Activated CD4-positive, alpha-beta T cell treated with anti-CD3 and anti-CD28 coated beads for 1 hour (primary cell): ENCODE measurements around the gene MID1.

Experiments used
- DNase-seq: peaks from one replicate; pipeline ENCODE4 v3.0.0-alpha.2; 2020

The MID1 gene, protein sequence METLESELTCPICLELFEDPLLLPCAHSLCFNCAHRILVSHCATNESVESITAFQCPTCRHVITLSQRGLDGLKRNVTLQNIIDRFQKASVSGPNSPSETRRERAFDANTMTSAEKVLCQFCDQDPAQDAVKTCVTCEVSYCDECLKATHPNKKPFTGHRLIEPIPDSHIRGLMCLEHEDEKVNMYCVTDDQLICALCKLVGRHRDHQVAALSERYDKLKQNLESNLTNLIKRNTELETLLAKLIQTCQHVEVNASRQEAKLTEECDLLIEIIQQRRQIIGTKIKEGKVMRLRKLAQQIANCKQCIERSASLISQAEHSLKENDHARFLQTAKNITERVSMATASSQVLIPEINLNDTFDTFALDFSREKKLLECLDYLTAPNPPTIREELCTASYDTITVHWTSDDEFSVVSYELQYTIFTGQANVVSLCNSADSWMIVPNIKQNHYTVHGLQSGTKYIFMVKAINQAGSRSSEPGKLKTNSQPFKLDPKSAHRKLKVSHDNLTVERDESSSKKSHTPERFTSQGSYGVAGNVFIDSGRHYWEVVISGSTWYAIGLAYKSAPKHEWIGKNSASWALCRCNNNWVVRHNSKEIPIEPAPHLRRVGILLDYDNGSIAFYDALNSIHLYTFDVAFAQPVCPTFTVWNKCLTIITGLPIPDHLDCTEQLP

DNA sequence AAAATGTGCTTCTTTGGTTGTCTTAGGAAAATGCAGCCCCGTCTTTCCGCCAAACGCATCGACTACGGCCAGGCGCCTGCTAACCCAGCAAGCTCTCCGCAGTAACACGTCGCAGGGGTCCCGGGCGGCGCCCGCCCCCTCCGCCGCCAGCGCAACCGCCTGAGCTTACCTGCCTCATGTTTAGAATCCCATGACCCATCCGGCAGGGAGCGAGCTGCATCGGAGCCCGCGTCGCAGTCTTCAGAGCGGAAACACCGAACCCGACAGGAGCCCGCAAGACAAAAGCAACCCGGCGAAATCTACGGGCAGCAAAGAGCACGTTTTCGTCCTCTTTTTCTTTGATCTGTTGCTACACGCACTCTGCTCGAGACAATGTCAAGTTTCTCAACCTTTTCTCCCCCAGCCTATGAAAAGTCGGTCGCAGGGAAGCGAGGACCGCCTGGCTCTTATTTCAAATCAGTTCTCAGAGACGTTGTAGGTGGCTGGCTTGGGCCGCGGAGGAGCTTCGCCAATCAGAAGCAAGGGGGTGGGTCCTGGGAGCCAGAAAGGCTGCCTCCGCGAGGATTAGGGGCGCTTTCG lies at the start of gene MID1:
Gene MID1, minus strand, starts transcription at position 465 of the 579 bp plus-strand sequence. CDS start 53,038 bp downstream, outside the sequence.
- no peak for DNase-seq

DNA sequence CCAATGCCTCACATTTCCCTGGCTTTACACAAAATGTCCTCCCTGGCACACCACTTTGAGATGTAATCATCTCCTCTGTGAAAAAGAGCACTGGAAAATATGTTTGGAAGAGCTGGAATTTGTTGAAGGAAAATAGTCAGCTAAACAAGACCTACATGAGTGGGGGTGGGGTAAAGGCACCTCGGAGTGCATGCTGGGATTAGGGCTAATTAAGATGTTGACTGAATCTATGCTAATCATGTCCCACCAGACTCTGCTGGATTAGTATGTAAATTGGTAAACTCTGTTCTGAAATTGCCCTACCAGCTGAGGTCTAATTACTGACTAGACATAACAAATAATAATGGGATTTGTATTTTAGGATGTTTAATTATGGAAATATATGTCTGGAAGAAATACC lies 46.8 kb upstream of the MID1 start:
- no peak for DNase-seq

DNA sequence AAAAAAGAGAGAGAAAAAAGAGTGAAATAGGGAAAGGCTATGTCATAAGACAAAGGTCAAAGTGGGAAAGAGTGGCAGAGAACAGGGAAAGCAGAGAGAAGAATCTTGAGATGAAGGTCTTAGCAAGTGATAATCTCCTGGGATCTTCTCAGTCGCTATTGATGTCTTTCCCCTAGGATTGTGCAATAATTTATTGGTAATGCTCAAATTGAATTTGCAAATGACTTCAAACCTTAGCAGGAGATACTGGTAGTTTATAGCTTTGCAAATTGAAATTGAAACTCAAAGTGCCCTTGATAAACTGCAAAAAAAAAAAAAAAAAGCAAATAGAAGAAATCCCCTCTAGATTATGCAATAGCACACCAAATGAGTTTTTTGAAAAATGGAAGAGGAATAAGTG lies 45.7 kb upstream of the MID1 start:
- DNase-seq = no peak

DNA sequence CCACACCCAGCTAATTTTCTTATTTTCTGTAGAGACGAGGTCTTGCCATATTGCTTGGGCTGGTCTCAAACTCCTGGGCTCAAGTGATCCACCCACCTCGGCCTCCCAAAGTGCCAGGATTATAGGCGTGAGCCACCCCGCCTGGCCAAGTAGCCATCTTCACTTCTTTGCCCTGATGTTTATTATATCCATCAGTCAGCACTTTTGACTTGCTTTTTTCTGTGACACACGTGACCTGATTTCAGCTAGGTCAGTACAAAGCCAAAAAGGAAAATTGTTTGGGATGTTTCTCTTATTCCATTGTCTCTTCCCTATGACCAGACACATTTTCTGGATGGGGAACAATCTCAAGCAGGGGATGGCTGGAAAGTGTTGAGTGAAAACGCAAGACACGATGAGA lies 45.3 kb upstream of the MID1 start:
- no peak for DNase-seq

DNA sequence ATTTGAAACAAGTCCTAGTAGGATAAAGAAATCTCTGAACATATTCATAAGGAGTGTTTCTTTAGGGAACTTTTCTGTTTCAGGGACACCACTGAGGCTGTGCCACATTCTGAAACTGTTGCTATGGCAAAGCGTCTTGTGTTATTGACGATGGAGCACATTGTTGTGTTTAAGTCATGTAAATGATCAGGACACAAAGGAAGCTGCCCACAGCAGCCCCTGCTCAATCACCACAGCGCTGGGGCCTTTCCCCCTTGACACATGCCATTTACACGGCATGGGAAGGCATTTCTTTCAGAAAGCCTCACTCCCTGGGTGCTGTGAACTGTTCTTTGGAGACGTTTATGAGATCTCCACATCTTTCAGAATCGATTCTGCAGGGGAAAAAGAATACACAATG lies 39.8 kb upstream of the MID1 start:
- DNase-seq = no peak

DNA sequence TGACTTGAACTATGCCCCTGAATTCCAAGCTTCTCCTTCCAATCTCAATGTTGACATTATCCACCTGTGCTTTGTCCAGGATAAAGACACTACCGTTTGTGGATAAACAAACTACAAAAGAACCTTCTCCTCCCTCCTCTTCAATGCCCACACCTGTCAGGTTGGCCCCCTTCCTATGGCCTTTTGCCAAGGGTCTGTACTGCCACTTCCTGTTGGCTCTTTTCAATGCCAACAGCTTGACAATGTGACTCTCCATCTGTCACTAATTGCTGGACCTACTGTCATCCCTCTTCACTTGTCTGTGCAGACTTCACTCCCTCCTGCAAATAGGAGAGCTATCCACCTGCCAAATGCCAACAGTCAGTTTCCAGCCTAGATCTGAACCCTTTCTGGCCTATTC lies 35.8 kb upstream of the MID1 start:
- DNase-seq = no peak

DNA sequence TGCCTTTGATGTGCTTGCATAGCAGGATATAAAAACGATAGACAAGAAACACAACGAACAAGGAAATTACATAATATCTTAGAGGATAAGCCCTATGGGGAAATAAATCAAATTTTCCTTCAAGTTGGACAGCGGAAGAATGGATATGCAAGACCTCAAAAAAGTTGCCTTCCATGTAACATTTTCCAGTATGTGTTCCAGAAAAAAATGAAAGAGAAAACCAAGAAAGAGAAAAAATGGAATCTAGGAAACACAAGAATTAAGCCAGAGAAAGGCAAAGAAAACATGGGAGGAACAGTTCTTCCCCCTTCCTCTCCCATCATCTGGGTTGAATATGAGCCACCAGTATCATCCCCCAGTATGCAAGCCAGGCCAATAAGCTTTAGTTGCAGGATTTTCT lies 34.6 kb upstream of the MID1 start:
- DNase-seq = no peak

DNA sequence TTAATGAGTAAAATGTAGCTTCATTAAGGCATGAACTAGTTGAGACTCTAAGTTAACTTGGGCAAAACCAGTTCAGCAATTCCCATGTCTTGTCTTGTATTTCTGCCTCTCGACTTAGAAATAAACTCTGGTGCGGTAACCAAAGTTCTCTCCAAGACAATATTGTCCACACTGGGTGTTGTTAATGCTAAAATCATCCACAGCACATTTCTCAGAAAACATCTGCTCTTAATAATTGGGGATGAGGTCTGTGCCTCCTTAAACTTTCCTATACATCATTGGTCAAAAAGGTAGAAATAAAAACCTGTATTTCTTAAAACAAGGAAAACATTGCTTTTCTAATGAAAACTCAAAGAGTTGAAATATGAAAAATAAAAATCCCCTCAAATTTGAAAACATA lies 32.9 kb upstream of the MID1 start:
- no peak for DNase-seq

DNA sequence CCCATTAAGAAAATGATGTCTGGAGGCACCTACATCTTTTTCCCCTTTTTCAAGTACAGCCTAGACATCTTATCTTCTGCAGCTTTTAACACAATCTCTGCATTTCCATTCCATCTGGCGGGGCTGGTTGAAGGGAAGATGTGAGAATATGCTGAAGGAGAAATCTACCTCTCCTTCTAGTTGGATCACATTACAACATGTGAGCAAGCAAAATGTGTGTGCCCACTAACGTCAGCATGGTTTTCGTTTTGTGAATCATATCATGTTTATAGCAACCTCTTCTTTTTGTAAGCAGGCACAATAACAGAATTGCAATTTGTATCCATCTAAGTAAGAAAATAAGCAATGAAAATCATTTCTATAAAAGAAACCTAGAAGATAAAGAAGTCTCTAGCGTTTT lies 28.9 kb upstream of the MID1 start:
- DNase-seq = no peak

DNA sequence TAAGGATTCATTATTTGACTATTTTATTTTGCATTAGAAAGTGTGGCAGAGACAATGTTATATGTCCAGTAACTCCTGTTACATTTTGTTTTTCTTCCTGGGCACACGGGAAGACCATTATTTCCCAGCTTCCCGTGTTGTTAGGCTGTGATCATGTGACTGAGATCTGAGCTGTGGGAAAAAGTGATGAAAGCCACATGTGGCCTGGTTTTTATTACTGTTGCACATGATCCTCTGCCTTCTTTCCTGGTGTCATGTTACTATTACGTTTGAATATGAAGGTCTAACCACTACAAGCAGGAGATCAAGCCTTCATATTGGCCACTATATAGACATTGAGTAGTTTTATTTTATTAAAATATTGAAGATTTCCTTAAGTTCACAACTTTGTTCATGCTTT lies 28.2 kb upstream of the MID1 start:
- no peak for DNase-seq

DNA sequence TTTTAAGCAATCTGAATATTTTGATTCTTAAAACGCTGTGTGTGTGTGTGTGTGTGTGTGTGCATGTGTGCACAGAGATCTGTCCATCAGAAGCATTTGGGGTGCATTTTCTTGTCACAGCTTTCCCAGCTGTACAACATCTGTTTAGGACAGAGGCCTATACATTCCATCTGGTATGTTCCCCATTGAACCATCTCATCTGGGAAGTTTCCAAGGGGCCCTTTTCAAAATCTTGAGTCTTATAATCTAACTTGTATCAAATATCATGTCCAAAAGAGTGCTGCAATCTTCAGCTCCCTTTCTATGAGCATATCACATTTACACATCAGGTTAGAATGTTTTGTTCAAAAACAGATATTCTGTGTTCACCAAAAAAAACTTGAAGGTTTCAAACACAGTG lies 16.5 kb upstream of the MID1 start:
- no peak for DNase-seq

DNA sequence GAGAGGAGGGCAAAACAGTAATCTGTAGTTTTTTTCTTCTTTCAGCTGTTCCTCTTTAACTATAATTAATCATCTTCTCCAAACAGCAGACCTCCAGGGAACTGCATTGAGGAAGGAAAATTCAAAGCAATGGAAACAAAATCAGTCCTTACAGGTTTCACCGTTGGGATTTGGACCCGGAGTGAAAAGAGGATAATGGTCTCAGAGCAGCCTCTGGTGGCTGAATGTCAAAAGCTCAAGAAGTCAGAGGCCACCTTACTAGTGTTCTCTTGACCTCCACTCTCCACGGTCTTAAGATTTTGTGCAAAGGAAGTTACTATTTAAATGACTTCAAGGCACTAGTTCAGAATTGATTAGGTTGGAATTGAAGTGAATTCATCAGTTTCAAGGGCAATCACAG lies 16.0 kb upstream of the MID1 start:
- DNase-seq = no peak

DNA sequence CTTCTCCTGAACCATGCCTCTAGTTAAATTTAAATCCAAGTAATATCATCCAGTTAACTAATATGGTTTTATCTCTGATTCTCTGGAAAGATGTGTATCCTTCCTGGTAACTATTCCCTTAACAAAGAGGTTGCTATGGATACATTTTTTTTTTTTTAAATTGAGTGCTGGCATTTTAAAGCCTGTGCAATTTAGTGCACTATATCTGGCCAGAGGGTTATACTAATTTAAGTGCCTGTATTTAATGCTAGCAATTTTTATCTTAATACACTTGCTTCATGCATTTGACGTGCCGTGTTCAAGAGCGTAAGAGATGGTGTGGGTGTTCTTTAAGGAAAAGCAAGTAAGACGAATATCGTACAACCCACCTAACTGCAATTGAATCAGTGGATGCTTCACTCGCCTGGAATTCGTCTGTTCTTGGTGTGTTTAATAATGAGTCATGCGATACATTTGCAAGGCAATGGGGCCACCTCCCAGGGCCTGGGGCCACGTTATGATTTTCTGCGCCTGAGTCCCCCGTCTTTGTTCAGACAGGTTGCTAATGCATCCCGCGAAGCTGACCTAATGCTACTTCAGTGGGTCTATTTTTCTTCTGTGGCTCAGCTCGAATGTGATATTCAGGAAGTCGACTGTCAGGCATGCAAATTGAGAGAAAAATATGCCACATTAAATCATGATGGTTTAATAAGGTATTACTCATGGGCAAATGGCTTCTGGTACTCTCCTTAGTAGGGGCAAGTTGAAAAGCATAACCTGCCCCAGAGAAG lies 14.2 kb upstream of the MID1 start:
- DNase-seq = no peak

DNA sequence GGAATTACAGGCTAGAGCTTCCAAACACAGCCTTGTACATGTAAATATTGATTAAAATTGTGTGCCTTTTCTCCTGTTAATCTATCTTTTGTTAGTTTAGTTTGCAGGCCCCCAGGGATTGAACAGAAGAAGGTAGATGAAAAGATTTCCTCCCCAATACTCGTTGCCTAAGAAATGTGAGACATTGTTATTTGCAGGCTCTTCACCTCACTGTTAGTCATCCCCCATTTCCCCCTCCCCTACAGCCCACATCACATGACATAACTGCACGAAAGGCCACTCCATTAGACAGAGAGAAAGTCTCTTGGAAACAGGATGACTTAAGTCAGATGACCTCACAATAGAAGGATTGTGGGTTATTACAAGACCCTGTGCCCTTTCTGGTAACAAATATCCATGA lies 13.3 kb upstream of the MID1 start:
- no peak for DNase-seq

DNA sequence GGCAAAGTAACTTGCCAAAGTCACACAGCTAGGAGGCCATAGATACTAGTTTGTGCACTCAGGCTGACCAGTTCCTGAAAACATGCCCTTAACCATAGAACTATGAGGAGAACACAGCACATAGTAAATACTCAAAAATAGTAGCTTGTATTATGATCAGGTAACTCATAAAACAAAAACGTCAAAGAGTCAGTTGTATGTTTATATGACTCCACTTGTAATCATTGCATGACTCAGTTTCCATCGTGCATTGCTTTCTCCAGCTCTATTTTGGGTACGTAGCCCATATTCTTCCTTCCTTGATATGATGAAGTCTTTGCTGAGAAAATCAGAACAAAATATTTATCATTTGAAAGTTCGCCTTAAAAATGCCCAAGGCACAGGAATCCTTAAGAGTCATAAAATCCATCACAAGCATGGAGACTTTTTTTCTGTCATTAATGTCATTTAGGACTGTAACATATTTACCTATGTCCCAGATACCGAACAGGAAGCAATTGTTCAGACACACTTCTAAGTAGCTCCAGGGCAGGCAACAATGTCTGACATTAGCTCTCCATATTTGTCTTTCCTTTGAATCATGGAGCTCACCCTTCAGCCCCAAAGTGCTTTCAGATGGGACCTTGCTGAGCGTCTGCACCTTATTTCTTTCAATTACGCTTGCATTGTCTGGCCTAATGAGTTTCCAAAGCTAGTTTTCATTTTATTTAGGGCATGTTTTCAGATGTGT lies 11.2 kb upstream of the MID1 start:
- no peak for DNase-seq

DNA sequence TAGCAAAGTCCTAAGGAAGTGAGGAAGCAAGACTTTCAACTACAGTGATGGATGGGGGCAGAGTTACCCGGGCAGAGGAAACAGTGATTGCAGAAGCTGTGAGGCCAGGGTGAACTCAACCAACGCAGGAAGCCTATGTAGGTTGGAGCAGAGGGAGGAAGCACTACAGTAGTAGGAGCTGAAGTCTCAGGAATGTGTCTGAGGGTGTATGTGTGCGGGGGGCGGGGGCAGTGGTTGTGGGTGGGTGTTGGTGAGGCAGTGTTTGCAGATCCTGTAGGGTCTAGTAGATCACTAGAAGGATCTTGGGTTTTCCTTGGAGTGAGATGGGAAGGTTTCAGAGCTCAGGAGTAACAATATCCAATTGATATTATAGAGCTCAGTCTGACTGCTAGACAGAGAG lies 9.9 kb upstream of the MID1 start:
- no peak for DNase-seq

DNA sequence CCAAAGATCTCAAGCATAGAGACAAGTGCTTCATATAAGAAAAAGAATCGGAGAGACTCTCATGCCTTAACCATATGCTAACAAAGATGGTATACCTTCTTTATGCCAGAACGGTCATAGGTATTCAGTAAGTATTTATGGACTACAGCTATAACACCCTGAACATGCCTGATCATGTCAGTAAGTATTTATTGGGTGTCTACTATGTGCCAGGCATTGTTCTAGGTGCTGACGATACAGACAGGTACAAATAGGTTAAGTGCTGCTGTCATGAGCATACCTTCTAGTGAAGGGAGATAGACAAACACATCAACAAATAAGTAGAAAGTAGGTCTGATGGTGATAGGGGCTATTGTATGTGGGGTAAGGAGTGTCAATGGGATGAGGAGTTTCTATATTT lies 9.5 kb upstream of the MID1 start:
- no peak for DNase-seq

DNA sequence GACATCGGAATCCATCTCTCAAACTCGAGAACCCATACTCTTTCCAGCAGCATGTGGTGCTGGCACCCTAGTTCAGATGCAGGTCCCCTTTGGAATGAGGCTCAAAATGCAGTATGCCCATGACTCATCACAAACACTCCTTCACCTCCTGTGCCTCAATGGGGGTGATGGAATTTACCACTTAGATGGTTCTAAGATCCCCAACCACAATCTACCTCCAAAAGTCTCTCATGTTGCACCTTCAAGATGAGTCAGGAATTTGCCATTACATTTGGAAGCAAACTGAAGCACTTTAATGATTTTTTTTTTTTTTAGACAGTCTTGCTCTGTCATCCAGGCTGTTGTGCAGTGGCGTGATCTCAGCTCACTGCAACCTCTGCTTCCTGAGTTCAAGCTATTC lies 8.5 kb upstream of the MID1 start:
- no peak for DNase-seq

DNA sequence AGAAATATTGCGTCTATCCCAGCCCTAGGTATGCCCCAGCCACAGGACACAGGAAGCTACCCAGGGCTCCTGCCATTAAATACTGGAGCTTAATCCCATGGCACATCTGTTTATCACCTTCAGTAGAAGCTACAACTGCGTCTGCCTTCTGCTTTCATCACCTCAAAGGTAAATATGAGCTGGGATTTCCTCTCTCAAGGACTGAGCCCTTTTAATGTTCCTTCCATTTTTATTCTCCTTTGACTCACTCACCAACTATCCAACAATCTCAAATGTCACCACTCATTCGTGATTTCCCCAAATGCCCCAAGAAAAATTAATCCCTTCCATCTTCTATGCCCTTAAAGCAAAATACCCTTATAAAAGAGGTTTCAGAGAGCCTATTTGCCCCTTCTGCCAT lies 1.8 kb upstream of the MID1 start:
- no peak for DNase-seq

DNA sequence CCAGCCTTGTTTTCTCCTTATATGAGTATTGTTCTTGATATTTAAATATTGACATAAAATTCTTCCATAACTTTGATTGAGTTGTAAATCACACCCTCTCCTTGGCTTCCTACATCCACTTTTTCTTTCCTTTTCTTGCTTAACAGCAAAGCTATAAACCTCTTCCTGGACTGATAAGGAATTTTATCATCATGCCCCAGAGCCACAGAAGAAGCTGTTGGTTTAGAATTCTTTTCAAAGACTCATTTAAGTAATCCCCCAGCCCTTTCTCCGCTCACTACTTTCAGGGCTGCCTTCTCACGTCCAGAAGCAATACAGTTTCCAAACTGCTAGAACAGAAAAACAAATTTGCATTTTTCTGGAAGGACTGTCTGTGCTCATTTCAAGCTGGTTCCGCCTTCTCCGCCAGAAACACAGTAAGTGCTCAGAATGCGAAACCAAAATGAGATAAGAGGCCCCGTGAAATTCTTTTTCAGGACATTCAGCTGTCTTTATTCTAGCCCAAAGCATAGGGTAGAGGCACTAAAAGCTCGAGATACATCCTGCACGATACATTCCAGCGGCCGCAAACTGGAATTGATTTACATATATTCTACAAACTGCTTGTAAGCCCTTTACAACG lies 849 bp downstream of the MID1 start:
- no peak for DNase-seq

DNA sequence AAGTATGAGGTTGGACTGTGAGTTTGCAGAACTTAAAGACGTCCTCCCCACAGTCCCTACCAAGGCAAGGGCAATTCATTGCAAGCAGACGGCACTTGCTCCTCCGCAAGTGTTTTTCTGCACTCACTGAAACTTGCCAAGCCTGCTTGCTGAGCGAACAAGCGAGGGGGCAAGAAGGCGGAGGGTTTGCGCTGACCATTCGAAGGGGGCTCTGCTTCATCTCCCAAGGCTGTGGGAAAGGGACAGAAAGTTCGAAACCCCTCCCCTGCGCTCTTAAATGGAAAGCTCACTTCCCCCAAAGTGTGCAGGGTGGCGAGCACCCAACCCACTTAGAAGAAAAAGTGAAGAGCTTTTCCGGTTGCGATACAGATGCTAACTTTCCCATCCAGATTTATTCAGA lies 1.4 kb downstream of the MID1 start:
- no peak for DNase-seq

DNA sequence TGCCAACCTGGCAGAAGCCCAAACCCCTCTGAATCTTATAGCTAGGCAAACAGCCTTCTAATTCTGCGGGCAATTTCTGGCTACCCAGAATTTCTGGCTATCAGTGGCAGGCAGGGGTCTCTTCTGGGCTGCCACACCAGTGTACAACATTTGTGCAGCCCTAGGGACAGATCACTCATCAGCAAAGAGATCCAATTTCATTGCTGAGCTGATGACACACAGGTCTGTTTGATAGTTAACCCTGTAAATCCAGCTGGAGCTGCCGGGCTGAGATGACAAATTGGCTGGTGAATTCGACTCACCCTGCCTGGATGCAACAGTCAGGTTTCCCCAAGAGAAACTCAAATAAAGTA lies 2.4 kb downstream of the MID1 start:
- DNase-seq = no peak
